ENCODE measurements around the gene THEMIS.

The THEMIS gene

DNA sequence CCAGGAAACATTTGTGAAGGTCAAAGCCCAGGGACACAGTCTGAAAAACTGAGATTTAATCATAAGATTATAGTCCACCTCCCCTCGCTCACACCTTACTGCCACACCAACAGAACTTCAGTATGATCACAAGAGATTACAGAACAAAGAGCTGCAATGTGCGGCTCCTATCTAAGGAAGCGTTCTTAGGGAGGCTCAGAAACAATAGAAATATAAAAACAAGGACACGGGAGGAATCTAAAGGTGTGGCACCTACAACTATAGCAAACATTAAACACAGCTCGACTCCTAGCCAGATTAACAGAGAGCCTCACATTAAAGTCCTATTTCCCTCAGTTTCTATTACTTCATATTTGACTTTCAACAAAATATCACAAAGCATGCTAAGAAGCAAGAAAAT is 40.4 kb upstream of the THEMIS start:
- H3K4me1 ChIP-seq (ENCODE audit: control insufficient read depth, insufficient read depth, low read length): no peaks in the 10 kb centered on the region
- CTCF ChIA-PET: no interaction called here
- no peak overlapping the region for H3K4me3 ChIP-seq (ENCODE audit: low read depth, low read length)
- TF ChIP-seq ZNF404 (tag by site-specific recombination; IDR thresholded peaks at IDR 0.05) (no peak), PRDM10 (tag by site-specific recombination; IDR thresholded peaks at IDR 0.05) (no peak), KLF7 (tag by site-specific recombination; IDR thresholded peaks at IDR 0.05; ENCODE audit: borderline replicate concordance) (no peak), GFI1B (tag by site-specific recombination; IDR thresholded peaks at IDR 0.05) (no peak), ZNF777 (tag by site-specific recombination; IDR thresholded peaks at IDR 0.05; ENCODE audit: borderline replicate concordance) (no peak), ZNF747 (tag by site-specific recombination; IDR thresholded peaks at IDR 0.05) (no peak), ZNF529 (tag by site-specific recombination; IDR thresholded peaks at IDR 0.05; ENCODE audit: insufficient replicate concordance) (no peak), ZNF239 (tag by site-specific recombination; IDR thresholded peaks at IDR 0.05) (no peak), ZNF585B (tag by site-specific recombination; IDR thresholded peaks at IDR 0.05) (no peak), ZNF518A (tag by site-specific recombination; conservative IDR thresholded peaks at IDR 0.05; ENCODE audit: low read depth) (no peak), ZBTB44 (tag by site-specific recombination; IDR thresholded peaks at IDR 0.05) (no peak), ZNF830 (tag by site-specific recombination; IDR thresholded peaks at IDR 0.05; ENCODE audit: low read depth) (no peak), ZXDB (tag by site-specific recombination; IDR thresholded peaks at IDR 0.05) (no peak), SP7 (tag by site-specific recombination; IDR thresholded peaks at IDR 0.05) (no peak), ZNF621 (tag by site-specific recombination; IDR thresholded peaks at IDR 0.05) (no peak)
- TF ChIP-seq, protein P1, sequence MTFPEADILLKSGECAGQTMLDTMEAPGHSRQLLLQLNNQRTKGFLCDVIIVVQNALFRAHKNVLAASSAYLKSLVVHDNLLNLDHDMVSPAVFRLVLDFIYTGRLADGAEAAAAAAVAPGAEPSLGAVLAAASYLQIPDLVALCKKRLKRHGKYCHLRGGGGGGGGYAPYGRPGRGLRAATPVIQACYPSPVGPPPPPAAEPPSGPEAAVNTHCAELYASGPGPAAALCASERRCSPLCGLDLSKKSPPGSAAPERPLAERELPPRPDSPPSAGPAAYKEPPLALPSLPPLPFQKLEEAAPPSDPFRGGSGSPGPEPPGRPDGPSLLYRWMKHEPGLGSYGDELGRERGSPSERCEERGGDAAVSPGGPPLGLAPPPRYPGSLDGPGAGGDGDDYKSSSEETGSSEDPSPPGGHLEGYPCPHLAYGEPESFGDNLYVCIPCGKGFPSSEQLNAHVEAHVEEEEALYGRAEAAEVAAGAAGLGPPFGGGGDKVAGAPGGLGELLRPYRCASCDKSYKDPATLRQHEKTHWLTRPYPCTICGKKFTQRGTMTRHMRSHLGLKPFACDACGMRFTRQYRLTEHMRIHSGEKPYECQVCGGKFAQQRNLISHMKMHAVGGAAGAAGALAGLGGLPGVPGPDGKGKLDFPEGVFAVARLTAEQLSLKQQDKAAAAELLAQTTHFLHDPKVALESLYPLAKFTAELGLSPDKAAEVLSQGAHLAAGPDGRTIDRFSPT (tag by site-specific recombination; IDR thresholded peaks at IDR 0.05): no peak
- TF ChIP-seq, protein P2, sequence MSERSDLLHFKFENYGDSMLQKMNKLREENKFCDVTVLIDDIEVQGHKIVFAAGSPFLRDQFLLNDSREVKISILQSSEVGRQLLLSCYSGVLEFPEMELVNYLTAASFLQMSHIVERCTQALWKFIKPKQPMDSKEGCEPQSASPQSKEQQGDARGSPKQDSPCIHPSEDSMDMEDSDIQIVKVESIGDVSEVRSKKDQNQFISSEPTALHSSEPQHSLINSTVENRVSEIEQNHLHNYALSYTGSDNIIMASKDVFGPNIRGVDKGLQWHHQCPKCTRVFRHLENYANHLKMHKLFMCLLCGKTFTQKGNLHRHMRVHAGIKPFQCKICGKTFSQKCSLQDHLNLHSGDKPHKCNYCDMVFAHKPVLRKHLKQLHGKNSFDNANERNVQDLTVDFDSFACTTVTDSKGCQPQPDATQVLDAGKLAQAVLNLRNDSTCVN (tag by site-specific recombination; optimal IDR thresholded peaks at IDR 0.05): no peak
- TF ChIP-seq, protein P3, sequence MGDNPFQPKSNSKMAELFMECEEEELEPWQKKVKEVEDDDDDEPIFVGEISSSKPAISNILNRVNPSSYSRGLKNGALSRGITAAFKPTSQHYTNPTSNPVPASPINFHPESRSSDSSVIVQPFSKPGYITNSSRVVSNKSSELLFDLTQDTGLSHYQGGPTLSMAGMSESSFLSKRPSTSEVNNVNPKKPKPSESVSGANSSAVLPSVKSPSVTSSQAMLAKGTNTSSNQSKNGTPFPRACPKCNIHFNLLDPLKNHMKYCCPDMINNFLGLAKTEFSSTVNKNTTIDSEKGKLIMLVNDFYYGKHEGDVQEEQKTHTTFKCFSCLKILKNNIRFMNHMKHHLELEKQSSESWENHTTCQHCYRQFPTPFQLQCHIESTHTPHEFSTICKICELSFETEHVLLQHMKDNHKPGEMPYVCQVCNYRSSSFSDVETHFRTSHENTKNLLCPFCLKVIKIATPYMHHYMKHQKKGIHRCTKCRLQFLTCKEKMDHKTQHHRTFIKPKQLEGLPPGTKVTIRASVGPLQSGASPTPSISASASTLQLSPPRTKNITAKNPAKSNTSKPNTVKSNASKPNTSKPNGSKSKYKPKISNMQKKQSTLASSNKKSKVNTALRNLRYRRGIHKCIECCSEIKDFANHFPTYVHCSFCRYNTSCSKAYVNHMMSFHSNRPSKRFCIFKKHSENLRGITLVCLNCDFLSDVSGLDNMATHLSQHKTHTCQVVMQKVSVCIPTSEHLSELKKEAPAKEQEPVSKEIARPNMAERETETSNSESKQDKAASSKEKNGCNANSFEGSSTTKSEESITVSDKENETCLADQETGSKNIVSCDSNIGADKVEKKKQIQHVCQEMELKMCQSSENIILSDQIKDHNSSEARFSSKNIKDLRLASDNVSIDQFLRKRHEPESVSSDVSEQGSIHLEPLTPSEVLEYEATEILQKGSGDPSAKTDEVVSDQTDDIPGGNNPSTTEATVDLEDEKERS (tag by site-specific recombination; IDR thresholded peaks at IDR 0.05): no peak
- no peaks in the 10 kb centered on the region for H3K9me3 ChIP-seq (ENCODE audit: control insufficient read depth, insufficient read depth, low read depth, low read length)
- H3K27ac ChIP-seq (ENCODE audit: extremely low read depth, low read depth, low read length): no peak overlapping the region
- no peaks in the 10 kb centered on the region for H3K36me3 ChIP-seq (ENCODE audit: control insufficient read depth in 2 of 2, insufficient read depth in 1 of 2, low read length in 2 of 2)
- POLR2A ChIA-PET: no interaction called here
